Measurements from ENCODE around the gene CBL.

CBL gene

DNA sequence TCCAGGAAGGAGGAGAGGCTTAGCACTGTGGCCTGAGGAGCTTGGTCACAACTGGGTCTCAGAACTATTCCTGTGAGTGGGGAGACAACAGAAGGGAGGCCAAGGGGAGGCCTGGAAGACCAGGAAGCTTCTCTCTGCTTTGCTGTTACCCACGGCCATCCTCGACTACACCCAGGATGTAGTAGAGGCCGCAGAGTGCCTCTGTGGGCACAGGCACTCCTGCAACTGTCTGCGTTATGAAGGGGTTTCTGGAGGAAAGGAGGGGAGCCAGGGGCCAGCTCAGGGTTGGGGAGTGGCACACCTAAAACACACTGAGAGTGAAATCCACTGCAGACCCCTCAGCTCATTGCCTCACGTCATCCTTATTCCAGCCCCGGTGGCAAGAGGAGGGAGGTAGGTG lies 144.2 kb downstream of the CBL start:
- no peak for DNase-seq

DNA sequence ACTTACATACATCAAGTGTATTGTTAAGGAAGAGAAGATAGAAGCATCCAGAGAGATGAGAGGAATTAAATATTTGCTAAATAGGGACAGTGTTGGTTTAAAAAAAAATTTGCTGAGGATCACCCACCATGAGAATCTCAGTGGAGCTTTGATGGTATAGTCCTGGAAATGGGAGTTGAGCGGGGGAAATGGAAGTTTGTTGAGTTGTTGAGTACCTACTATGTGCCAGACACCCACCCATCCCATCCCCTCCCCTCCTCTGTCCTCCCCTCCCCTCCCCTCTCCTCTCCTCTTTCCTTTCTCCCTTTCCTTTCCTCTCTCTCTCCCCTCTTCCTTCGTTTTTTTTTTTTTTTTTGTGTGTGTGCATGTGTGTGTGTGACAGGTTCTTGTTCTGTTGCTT lies 145.1 kb downstream of the CBL start:
- DNase-seq, result no peak

DNA sequence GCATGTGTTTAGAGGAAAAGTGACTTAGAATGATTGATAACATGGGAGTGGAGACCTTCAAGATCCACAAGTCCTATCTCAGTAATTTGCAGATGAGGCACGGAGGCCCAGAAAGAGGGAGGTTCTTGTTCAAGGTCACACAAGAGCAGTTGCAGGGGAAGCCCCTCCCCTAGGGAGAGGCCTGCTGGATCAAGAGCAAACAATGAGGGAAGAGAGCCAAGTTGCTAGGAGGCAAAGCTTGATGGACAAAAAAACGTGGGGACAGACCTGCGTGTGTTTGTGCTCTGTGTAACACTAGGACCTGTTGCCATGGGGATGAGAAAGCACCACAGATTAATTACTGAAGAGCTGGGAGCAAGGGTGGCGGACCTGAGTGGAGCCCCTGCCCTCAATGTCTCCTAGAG lies 146.7 kb downstream of the CBL start:
- no peak for DNase-seq

DNA sequence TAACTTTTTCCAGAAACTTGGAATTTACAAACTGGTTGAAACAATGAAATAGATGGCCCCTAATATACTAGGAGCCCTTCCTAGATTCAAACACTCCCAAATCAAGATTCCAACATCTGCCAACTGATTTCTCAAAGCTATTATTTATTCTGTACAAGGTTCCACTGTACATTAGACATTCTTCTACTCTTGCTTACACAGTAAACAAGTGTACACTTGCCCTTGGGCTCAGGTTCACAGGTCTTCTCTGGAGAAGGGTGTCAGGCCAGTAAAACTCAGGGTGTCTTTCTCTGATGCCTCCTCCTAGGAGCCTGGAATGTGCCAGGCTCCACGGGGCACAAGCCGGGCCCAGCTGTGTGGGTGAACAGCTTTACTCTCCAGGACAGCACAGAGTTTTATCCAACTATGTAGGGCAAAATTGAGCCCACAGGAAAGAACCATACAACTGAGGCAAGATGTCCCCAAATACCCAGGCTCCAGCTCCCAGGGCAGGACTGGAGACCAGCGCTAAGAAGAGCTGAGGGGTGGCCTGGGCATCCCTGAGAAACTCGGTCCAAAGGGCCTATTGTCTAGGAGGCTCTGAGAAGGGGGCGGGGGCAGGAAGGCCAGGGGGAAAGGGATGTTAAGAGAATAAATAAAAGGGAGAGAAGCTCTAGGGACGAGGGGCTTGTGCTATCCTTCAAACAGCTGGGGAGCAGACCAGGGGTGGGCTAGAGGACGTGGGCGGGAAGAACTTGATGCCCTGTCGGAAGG lies 149.1 kb downstream of the CBL start:
- DNase-seq, result no peak

DNA sequence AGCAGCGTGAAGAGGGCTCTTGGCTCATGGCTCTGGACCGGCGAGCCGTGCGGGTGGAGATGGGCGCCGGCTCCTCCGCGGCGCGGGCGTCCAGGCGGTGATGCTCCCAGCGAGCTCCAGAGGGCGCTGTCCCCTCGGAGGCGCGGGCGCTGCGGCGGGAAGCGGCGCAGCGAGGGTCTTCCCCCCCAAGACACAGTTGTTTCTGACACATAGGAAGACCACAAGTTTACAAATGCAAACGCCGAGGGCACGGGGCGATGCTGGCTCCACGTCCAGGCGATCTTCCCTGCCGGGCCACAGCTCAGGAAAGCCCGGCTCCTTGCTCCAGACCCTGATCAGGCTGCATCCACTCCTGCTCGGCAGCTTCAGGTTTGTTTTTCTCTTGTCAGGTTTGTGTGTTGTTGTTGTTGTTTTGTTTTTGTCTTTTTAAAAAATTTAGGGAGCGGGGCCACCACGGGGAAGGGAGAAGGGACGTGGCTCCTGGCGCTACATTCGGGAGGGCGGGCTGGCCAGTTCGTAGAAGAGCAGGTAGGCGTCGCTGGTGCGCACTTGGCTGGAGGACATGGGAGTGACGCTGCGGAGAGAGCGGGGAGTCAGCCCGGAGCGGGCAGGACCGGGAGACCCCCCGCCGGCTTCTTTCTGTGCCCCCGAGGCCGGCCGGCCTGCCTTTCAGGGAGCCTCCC lies 150.4 kb downstream of the CBL start:
- peak; percentile 54 to 69 for DNase-seq

DNA sequence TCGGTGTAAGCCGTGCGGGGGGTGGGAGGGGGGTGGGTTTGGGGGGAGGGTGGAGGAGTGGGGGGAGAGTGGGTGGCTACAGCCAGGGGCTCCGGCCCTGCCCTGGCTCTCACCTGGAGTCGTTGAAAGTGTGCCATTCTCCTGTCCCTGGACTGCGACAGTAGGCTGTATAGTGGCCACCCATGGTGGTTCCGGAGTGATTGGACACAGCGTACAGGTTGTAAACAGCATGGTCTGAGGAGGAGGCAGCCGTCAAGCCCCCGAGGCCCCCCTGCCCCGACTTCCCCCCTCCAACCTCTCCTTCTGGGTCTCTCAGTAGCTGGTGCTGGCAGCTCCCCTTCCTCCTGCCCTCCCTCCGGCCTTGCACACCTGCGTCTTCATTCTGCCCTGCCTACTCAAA lies 150.9 kb downstream of the CBL start:
- no peak for DNase-seq
